ENCODE results near the gene MESP1. TPM values are rescaled to one million over a fixed set of nuclear protein-coding genes. Genes with fewer than 3 reads are reported as not detected.

Gene MESP1
- total RNA-seq = 2.1 and 2.2 TPM in 2 replicates
- long read RNA-seq = 0 reads

GRCh38 chr15:89750560-89751542 is at the start of gene MESP1:
TSS of gene MESP1 (minus strand) at chr15:89751249. CDS start at chr15:89751231, 18 bp downstream.
- no peaks in the 10 kb centered on the region for H3K27me3 Mint-ChIP-seq (ENCODE audit: unreplicated experiment)
- peak; percentile 77 for TF ChIP-seq CTCF (IDR thresholded peaks at IDR 0.05)
- peak; percentile 98 for DNase-seq (ENCODE audit: extremely low spot score, unreplicated experiment)
- no peak within 1 kb of the TSS for H3K27ac Mint-ChIP-seq (ENCODE audit: unreplicated experiment)
- H3K4me1 Mint-ChIP-seq (ENCODE audit: unreplicated experiment) = peaks cover 13% of the 10 kb centered on the region
- no peaks in the 10 kb centered on the region for H3K9me3 Mint-ChIP-seq (ENCODE audit: unreplicated experiment)
- peak within 1 kb of the TSS; percentile 63 for H3K4me3 Mint-ChIP-seq (ENCODE audit: unreplicated experiment)
- H3K36me3 Mint-ChIP-seq (ENCODE audit: unreplicated experiment) = no peaks in the 10 kb centered on the region

GRCh38 chr15:89799918-89800498 is 49.0 kb upstream of the MESP1 start:
- no peak for TF ChIP-seq CTCF (IDR thresholded peaks at IDR 0.05)
- H3K9me3 Mint-ChIP-seq (ENCODE audit: unreplicated experiment) = peaks cover 5% of the 10 kb centered on the region
- no peaks in the 10 kb centered on the region for H3K27me3 Mint-ChIP-seq (ENCODE audit: unreplicated experiment)
- no peak overlapping the region for H3K27ac Mint-ChIP-seq (ENCODE audit: unreplicated experiment)
- H3K4me1 Mint-ChIP-seq (ENCODE audit: unreplicated experiment) = peaks cover 39% of the 10 kb centered on the region
- no peak for DNase-seq (ENCODE audit: extremely low spot score, unreplicated experiment)
- no peak overlapping the region for H3K4me3 Mint-ChIP-seq (ENCODE audit: unreplicated experiment)
- peaks cover 47% of the 10 kb centered on the region for H3K36me3 Mint-ChIP-seq (ENCODE audit: unreplicated experiment)

- Mint-ChIP-seq H3K36me3 (ENCODE audit: unreplicated experiment) (peaks cover 40% of the 10 kb centered on the region), H3K9me3 (ENCODE audit: unreplicated experiment) (peaks cover 5% of the 10 kb centered on the region), H3K4me1 (ENCODE audit: unreplicated experiment) (peaks cover 40% of the 10 kb centered on the region), H3K27ac (ENCODE audit: unreplicated experiment) (no peak overlapping the region), H3K27me3 (ENCODE audit: unreplicated experiment) (no peaks in the 10 kb centered on the region), H3K4me3 (ENCODE audit: unreplicated experiment) (no peak overlapping the region)
- DNase-seq (ENCODE audit: extremely low spot score, unreplicated experiment) = no peak
- TF ChIP-seq CTCF (IDR thresholded peaks at IDR 0.05) = no peak
Observed at GRCh38 chr15:89799011-89799911, 48.2 kb upstream of the MESP1 start.

DNA sequence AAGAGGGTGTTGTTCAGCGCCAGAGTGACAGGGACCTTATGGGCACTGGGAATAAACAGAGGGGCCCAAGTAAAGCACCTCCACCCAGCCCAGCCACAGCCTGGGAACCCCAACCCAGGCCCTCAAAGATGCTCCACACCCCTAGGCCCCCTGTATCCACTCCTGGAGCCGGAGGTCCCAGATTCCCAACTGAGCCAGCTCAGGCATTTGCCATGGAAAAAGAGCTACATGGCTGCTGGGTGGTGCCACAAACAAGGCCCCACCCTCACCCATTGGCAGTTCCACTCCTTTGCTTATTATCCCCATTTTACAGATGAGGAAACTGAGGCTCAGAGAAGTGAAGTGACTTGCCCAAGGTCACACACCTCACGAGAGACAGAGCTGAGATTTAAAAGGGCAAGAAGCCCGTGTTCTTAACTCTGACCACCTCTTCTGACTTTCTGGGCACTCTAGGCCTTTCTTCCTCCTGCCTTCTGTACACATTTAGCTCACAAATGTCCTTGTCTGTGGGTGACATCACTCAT is 46.7 kb upstream of the MESP1 start:
- H3K27me3 Mint-ChIP-seq (ENCODE audit: unreplicated experiment) = no peaks in the 10 kb centered on the region
- H3K27ac Mint-ChIP-seq (ENCODE audit: unreplicated experiment) = no peak overlapping the region
- peaks cover 37% of the 10 kb centered on the region for H3K36me3 Mint-ChIP-seq (ENCODE audit: unreplicated experiment)
- peaks cover 35% of the 10 kb centered on the region for H3K4me1 Mint-ChIP-seq (ENCODE audit: unreplicated experiment)
- no peak overlapping the region for H3K4me3 Mint-ChIP-seq (ENCODE audit: unreplicated experiment)
- no peak for TF ChIP-seq CTCF (IDR thresholded peaks at IDR 0.05)
- peaks cover 5% of the 10 kb centered on the region for H3K9me3 Mint-ChIP-seq (ENCODE audit: unreplicated experiment)
- no peak for DNase-seq (ENCODE audit: extremely low spot score, unreplicated experiment)
